Kidney (tissue), 14 donors: Measurements from ENCODE around the gene MATN1. TPM values are rescaled to one million over a fixed set of nuclear protein-coding genes. Genes with fewer than 3 reads are reported as not detected.

Source experiments
- DNase-seq, 5 donors: peaks; one replicate each; pipeline ENCODE4 v3.0.0-alpha.2; 2013 to 2020
- FAIRE-seq: peaks from 2 replicates; lab custom pipeline; 2012; peaks lifted over from hg19 to GRCh38; lab: Jason Lieb, UNC
- H3K27ac ChIP-seq, 2 donors: one replicate each; pipeline ENCODE4 v1.7.0; 2013; ENCODE audit warnings: low read depth in 2 of 2, low read length in 2 of 2, inconsistent platforms in 1 of 2
- H3K27me3 ChIP-seq: one replicate; pipeline ENCODE4 v1.7.1; 2013; ENCODE audit warnings: low read length, inconsistent platforms; ENCODE audit not compliant: control insufficient read depth, insufficient read depth
- H3K36me3 ChIP-seq, 3 donors: one replicate each; pipeline versions ENCODE4 v1.7.0 to v1.7.1; 2013; ENCODE audit warnings: low read length in 3 of 3, control low read depth in 1 of 3, inconsistent platforms in 1 of 3; ENCODE audit not compliant: insufficient read depth in 3 of 3, control insufficient read depth in 2 of 3
- H3K4me1 ChIP-seq, 3 donors: one replicate each; pipeline versions ENCODE4 v1.7.0 to v1.7.1; 2013; ENCODE audit warnings: low read length in 3 of 3, inconsistent platforms in 1 of 3, low read depth in 1 of 3; ENCODE audit not compliant: control insufficient read depth in 2 of 3, insufficient read depth in 2 of 3
- H3K4me3 ChIP-seq, 3 donors: one replicate each; pipeline versions ENCODE4 v1.7.0 to v1.8.1; 2013; ENCODE audit warnings: low read length in 3 of 3, control low read depth in 1 of 3, inconsistent platforms in 1 of 3
- H3K9ac ChIP-seq, 3 donors: one replicate each; pipeline versions ENCODE4 v1.7.0 to v1.7.1; 2013; ENCODE audit warnings: low read length in 3 of 3, control low read depth in 1 of 3, inconsistent platforms in 1 of 3
- H3K9me3 ChIP-seq, 3 donors: one replicate each; pipeline versions ENCODE4 v1.7.0 to v1.7.1; 2013; ENCODE audit warnings: low read length in 3 of 3, control low read depth in 1 of 3, inconsistent platforms in 1 of 3; ENCODE audit not compliant: control insufficient read depth in 2 of 3, insufficient read depth in 1 of 3
- intact Hi-C: fragments of 100-400 bp; cut with DNase I; formaldehyde crosslinking; loops from one replicate; pipeline ENCODE4 v1.11.1; 2022
- polyA plus RNA-seq: library from polyadenylated mRNA; stranded (reverse); fragments of 350-450 nt; fragmentation: Illumina TruSeq; extraction: RNeasy Lipid Tissue Mini Kit (QIAGEN cat#74804); gene quantifications from one replicate; pipeline ENCODE4 v1.2.3, GENCODE V29; 2014; ENCODE audit warnings: low read depth, low replicate concordance; ENCODE audit not compliant: insufficient read depth
- total RNA-seq: library from RNA; stranded (reverse); fragmentation: NEBNext Ultra II Directional; extraction: Animal tissue kit (Norgen Biotek cat#: 25700); gene quantifications from one replicate; pipeline ENCODE4 v1.2.1, GENCODE V29; 2021
- TF ChIP-seq, protein P1 (sequence below): IDR thresholded peaks from 3 replicates; pipeline ENCODE4 v1.5.1; 2012; ENCODE audit warnings: mild to moderate bottlenecking, moderate library complexity, borderline replicate concordance; ENCODE audit not compliant: insufficient read depth; ENCODE audit errors: extremely low read depth
- donor health status: control.
- donor health status: control.
- donor health status: control.
- donor health status: control.
- donor health status: control.
- donor health status: DM: yes; HTN: yes; CAD: no.
- donor health status: Normal renal cell carcinoma (clear cell type).

The MATN1 gene
- total and polyA plus RNA-seq, 2 donors from 2014 or later: 0.13 TPM; not detected in 1

DNA sequence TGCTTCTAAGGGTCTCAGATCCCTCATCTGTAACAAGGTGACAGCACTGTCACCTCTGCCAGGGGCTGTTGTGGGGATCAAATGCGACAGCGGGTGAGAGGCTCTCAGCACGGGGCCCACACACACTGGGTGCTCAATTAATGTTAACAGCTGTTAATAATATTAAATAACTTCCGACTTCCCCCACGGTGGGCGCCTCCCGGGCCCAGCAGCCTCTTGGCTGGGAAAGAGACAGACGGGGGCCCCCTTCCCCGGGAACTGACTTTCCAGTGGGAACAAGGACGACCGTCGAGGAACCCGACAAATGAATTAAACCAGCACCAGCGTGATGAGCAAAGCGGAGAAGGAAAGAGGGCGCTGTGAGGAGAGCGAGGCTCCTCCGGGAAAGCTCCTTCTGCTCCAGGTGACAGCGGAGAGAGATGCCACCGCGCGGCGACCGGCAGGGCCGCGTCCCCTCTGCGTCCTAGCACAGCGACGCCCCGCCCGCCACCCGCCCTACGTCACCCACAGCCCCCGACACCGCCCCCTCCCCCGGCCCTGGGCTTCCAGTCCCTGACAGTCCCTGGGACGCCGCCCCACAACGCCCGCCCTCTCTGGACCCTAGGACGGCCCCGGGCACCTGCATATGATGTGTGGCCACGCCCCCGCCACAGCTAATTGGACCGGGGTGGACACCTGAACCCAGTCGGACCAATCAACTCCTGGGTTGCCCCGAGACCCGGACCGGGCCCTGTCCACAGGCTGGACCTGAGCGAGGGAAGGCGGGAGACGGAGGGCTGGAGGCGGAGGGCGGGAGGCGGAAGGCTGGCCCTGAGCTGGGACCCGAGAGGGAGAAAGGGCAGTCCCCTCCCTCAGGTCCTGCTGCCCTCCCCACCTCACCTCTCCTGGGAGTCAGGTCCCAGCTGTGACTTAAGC lies 38.2 kb downstream of the MATN1 start:
- FAIRE-seq (no peak), DNase-seq (peak; percentile 92 to 97 (median 95))
- TF ChIP-seq, protein P1, sequence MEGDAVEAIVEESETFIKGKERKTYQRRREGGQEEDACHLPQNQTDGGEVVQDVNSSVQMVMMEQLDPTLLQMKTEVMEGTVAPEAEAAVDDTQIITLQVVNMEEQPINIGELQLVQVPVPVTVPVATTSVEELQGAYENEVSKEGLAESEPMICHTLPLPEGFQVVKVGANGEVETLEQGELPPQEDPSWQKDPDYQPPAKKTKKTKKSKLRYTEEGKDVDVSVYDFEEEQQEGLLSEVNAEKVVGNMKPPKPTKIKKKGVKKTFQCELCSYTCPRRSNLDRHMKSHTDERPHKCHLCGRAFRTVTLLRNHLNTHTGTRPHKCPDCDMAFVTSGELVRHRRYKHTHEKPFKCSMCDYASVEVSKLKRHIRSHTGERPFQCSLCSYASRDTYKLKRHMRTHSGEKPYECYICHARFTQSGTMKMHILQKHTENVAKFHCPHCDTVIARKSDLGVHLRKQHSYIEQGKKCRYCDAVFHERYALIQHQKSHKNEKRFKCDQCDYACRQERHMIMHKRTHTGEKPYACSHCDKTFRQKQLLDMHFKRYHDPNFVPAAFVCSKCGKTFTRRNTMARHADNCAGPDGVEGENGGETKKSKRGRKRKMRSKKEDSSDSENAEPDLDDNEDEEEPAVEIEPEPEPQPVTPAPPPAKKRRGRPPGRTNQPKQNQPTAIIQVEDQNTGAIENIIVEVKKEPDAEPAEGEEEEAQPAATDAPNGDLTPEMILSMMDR: no peak
- peak overlapping the region in 1 of 2 donors; percentile 7 for H3K27ac ChIP-seq
- no peaks in the 10 kb centered on the region for H3K4me1 ChIP-seq
- H3K4me3 ChIP-seq: peak overlapping the region in 2 of 3 donors; percentile 14 to 60
- peaks cover 10% of the 10 kb centered on the region for H3K27me3 ChIP-seq
- no peaks in the 10 kb centered on the region for H3K36me3 ChIP-seq
- H3K9me3 ChIP-seq: no peaks in the 10 kb centered on the region
- intact Hi-C loops: no loop called here
- H3K9ac ChIP-seq: no peak overlapping the region

DNA sequence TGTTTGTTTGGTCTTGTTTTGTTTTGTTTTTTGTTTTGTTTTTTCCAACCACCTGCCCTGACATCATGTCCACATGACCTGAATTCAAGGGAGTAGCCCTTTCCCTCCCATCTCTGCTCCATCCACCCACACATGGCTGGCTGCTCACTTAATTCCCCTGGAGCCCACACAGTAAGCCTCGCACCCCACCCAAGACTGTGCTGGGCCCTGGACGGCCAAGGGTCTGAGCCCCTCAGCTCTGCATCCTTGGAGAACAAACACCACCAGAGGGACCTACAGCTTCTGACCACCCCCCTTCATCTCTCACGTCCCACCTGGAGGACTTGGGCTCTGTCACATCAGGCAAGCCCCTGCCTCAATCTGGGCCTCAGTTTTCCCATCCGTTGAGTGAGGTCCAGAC lies 39.1 kb downstream of the MATN1 start:
- TF ChIP-seq, protein P1: no peak
- no peaks in the 10 kb centered on the region for H3K4me1 ChIP-seq
- no peak for FAIRE-seq
- no peak overlapping the region for H3K9ac ChIP-seq
- H3K27ac ChIP-seq: no peak overlapping the region
- no peaks in the 10 kb centered on the region for H3K9me3 ChIP-seq
- no peaks in the 10 kb centered on the region for H3K36me3 ChIP-seq
- no peak overlapping the region for H3K4me3 ChIP-seq
- DNase-seq: peak in 1 of 5 donors; percentile 22
- H3K27me3 ChIP-seq: peaks cover 10% of the 10 kb centered on the region
- intact Hi-C loops: no loop called here

DNA sequence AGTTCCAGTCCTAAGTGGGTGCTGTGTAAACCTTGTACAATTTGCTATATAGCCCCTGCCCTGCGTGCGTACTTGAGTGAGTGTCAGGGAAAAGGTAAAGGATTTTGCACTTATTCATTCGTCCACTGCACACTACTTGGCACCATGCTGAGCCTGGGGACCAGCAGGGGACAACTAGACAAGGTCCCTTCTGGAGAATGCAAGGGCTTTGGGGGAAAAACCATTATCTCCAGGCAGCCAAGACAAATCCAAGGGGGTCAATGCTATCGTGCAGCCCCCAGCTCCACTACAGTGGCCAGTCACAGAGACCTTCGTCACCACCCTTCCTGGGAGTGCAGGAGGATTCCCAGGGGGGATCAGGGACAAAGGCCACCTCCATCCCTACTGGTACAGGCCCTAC lies 39.7 kb downstream of the MATN1 start:
- DNase-seq (no peak), FAIRE-seq (no peak)
- H3K27me3 ChIP-seq: peaks cover 10% of the 10 kb centered on the region
- no peak overlapping the region for H3K27ac ChIP-seq
- intact Hi-C loops: no loop called here
- no peaks in the 10 kb centered on the region for H3K36me3 ChIP-seq
- TF ChIP-seq, protein P1: no peak
- H3K4me1 ChIP-seq: no peaks in the 10 kb centered on the region
- H3K4me3 ChIP-seq: no peak overlapping the region
- H3K9me3 ChIP-seq: no peaks in the 10 kb centered on the region
- H3K9ac ChIP-seq: no peak overlapping the region
